SK-N-MC (cell line): ENCODE data around the gene ASPSCR1.
A peak's percentile ranks its signal among the peaks of the same experiment; 100 is the strongest.

ENCODE experiments used
- DNase-seq: peaks from one replicate; pipeline ENCODE4 v3.0.0-alpha.2; 2011; ENCODE audit warnings: low read depth, low spot score
- H3K27ac ChIP-seq: fragments of 200-600 bp; sonication (generic); 2 replicates; pipeline ENCODE4 v1.5.1; 2016; ENCODE audit warnings: mixed run types
- H3K36me3 ChIP-seq: fragments of 200-600 bp; sonication (generic); 2 replicates; pipeline ENCODE4 v1.6.1; 2017; ENCODE audit warnings: antibody characterized with exemption, low read length, mixed read lengths; ENCODE audit not compliant: insufficient read depth
- H3K4me3 ChIP-seq: fragments of 200-600 bp; sonication (generic); 2 replicates; pipeline ENCODE4 v1.5.1; 2016
- H3K9ac ChIP-seq: fragments of 200-600 bp; sonication (generic); 2 replicates; pipeline ENCODE4 v1.8.0; 2017; ENCODE audit warnings: mixed run types, mixed read lengths; ENCODE audit not compliant: insufficient read length
- H3K9me3 ChIP-seq: fragments of 200-600 bp; sonication (generic); 2 replicates; pipeline ENCODE4 v1.6.1; 2017; ENCODE audit warnings: low read depth, mild to moderate bottlenecking, antibody characterized with exemption, low read length, moderate library complexity, mixed read lengths
- EZH2 ChIP-seq: fragments of 200-600 bp; sonication (generic); IDR thresholded peaks from one replicate; pipeline ENCODE4 v1.6.1; 2017; ENCODE audit warnings: antibody characterized with exemption
- FOXP2 ChIP-seq: optimal IDR thresholded peaks from 2 replicates; pipeline ENCODE3; 2011; ENCODE audit warnings: mild to moderate bottlenecking, moderate library complexity; ENCODE audit not compliant: insufficient read depth; ENCODE audit errors: extremely low read length, control extremely low read depth
- POLR2AphosphoS5 ChIP-seq: IDR thresholded peaks from 2 replicates; pipeline ENCODE4 v1.6.1; 2012; ENCODE audit warnings: mild to moderate bottlenecking, low read depth, low read length, borderline replicate concordance

Gene ASPSCR1

DNA sequence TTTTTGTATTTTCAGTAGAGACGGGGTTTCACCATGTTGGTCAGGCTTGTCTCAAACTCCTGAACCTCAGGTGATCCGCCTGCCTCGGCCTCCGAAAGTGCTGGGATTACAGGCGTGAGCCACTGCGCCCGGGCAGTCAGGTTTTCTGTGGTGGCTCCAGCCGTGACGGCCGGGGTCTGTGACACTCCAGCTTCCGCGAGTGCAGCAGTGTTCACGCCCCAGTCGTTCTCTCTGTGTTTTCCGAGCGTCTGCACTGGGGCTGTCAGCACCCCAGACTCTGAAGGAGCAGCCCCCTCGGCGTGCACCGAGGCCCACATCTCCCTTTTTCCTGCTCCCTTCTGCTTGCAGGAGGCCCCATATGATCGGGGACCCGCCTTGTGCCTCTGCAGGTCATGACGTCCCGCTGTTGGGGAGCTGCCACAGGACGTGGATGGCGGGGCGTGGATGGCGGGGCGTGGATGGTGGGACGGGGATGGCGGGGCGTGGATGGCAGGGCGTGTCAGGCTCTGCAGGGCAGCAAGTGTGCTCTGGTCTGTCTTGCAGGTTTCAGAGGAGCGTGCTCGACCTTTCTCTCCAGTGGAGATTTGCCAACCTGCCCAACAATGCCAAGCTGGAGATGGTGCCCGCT is 5.7 kb downstream of the ASPSCR1 start:
- Histone ChIP-seq H3K36me3 (peaks cover 18% of the 10 kb centered on the region; the same call in 1 of the 2 replicates), H3K27ac (no peak overlapping the region), H3K4me3 (no peak overlapping the region), H3K9ac (no peak overlapping the region), H3K9me3 (no peaks in the 10 kb centered on the region)
- TF ChIP-seq FOXP2 (no peak), POLR2AphosphoS5 (no peak), EZH2 (no peak)
- no peak for DNase-seq

- TF ChIP-seq EZH2 (no peak), POLR2AphosphoS5 (no peak), FOXP2 (no peak)
- Histone ChIP-seq H3K4me3 (no peak overlapping the region), H3K27ac (no peak overlapping the region), H3K9ac (no peak overlapping the region), H3K9me3 (no peaks in the 10 kb centered on the region), H3K36me3 (peaks cover 18% of the 10 kb centered on the region; the same call in 1 of the 2 replicates)
- DNase-seq = no peak
These were observed 6.4 kb downstream of the ASPSCR1 start for GRCh38 chr17:81983639-81984373.

DNA sequence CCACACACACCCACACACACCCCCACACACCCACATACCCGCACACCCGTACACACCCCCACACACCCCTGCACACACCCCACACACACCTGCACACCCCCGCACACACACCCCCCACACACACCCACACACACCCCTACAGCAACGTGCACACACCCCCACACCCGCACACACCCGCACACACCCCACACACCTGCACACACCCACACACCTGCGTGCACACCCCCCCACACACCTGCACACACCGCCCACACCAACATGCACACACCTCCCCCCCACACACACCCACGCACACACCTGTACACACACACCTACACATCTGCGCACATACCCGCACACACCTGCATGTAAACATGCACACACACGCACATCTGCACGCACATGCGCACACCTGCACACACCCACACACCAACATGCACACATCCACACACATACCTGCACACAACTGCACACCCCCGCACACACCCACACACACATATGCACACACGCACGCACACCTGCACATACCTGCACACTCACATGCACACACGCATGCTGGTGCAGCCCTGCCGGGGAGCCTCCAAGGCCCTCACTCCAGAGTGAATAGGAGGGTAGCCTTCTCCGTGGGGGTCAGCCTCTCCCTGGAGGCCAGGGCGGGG is 7.5 kb downstream of the ASPSCR1 start:
- TF ChIP-seq FOXP2 (no peak), POLR2AphosphoS5 (no peak), EZH2 (no peak)
- no peak overlapping the region for H3K9ac ChIP-seq
- no peak overlapping the region for H3K27ac ChIP-seq
- H3K9me3 ChIP-seq = no peaks in the 10 kb centered on the region
- H3K36me3 ChIP-seq = peaks cover 15% of the 10 kb centered on the region; the same call in 1 of the 2 replicates
- H3K4me3 ChIP-seq = no peak overlapping the region
- DNase-seq = no peak

- TF ChIP-seq FOXP2 (no peak), EZH2 (no peak), POLR2AphosphoS5 (no peak)
- no peaks in the 10 kb centered on the region for H3K9me3 ChIP-seq
- H3K4me3 ChIP-seq = no peak overlapping the region
- peaks cover 15% of the 10 kb centered on the region; the same call in 1 of the 2 replicates for H3K36me3 ChIP-seq
- no peak overlapping the region for H3K9ac ChIP-seq
- no peak overlapping the region for H3K27ac ChIP-seq
- DNase-seq = no peak
These were observed 9.2 kb downstream of the ASPSCR1 start for GRCh38 chr17:81986606-81987005.

DNA sequence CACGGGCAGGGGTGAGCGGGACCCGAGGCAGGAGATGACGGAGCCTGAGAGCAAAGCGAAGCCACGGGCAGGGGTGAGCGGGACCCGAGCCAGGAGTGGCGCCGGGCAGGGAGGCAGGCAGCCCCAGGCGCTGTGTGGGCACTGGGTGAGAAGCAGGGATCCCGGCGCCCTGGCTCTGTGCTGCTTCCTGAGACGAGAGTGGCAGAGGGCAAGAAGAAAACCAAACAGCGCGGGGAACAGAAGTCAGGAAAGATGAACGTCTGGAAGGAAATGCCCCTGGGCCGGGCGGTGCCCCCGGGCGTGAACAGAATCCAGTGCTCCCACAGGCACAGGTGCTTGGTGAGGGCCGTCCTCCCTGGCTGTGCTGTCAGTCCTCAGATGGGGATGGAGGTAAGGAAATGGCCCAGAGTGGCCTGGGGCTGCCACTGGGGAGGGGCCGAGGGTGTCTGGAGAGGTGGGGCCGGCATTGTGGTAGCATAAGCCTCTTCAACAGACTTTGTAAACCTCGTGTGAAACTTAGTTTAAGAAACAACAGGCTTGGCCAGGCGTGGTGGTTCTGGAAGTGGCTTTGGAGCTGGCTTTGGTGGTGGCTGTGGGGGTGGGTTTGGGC is 9.8 kb downstream of the ASPSCR1 start:
- H3K9ac ChIP-seq = no peak overlapping the region
- H3K9me3 ChIP-seq = no peaks in the 10 kb centered on the region
- peak overlapping the region; percentile 16; the same call in 1 of the 2 replicates for H3K27ac ChIP-seq
- H3K4me3 ChIP-seq = no peak overlapping the region
- DNase-seq = no peak
- peaks cover 15% of the 10 kb centered on the region; the same call in 1 of the 2 replicates for H3K36me3 ChIP-seq
- TF ChIP-seq FOXP2 = no peak
- TF ChIP-seq EZH2 = no peak
- no peak for TF ChIP-seq POLR2AphosphoS5

GRCh38 chr17:81990836-81991683 is 13.6 kb downstream of the ASPSCR1 start:
- no peaks in the 10 kb centered on the region for H3K9me3 ChIP-seq
- no peak overlapping the region for H3K4me3 ChIP-seq
- H3K36me3 ChIP-seq = no peaks in the 10 kb centered on the region; the same call in 1 of the 2 replicates
- H3K9ac ChIP-seq = peak overlapping the region; percentile 37
- no peak for DNase-seq
- H3K27ac ChIP-seq = no peak overlapping the region
- no peak for TF ChIP-seq FOXP2
- TF ChIP-seq EZH2 = no peak
- TF ChIP-seq POLR2AphosphoS5 = no peak

DNA sequence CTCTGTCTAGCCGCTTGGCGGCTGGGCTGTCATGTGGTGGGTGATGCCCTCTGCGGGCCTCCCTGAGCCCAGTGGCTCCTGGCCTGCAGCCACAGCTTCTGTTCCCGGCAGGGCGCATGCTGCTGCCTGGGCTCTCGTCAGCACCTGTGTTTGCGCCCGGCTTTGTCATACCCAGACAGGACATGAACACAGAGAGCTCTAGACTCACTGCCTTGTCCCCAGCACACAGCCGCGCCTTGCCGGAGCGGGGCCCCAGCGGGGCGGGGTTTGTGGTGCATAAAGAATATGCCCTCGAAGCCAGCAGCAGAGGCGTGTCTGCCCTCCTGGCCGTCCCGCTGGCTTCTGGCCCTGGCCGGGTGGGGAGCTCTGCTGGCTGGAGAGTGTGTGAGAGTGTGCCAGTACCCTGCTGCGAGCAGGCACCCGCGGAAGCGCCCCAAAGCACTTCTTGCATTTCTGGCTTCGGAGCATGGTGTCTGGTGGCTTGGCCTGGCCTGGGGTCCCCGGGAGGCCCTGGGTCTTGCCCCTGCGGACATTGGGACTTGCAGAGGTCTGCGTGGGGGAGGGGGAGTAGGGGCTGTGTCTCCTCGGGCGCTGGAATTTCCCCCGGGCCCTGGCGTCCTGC is 14.4 kb downstream of the ASPSCR1 start:
- peak overlapping the region; percentile 20; the same call in 1 of the 2 replicates for H3K4me3 ChIP-seq
- TF ChIP-seq POLR2AphosphoS5 (no peak), FOXP2 (no peak), EZH2 (no peak)

More for the DNA sequence above, 14.4 kb downstream of the ASPSCR1 start:
- Histone ChIP-seq H3K36me3 (no peaks in the 10 kb centered on the region), H3K9me3 (no peaks in the 10 kb centered on the region), H3K27ac (no peak overlapping the region), H3K9ac (peak overlapping the region; percentile 37)
- DNase-seq = no peak
